Neural progenitor cell (in vitro differentiated cells): ENCODE measurements around the gene KMT2C.

Source experiments
- CTCF ChIP-seq: fragments of 200-600 bp; sonication (generic); IDR thresholded peaks from 2 replicates; pipeline ENCODE4 v1.5.1; 2017; ENCODE audit warnings: antibody characterized with exemption, mild to moderate bottlenecking
- EZH2 ChIP-seq: fragments of 200-600 bp; sonication (generic); IDR thresholded peaks from 2 replicates; pipeline ENCODE4 v1.6.1; 2017; ENCODE audit warnings: antibody characterized with exemption, mild to moderate bottlenecking, moderate library complexity

GRCh38 chr7:152424348-152425108 lies 11.3 kb downstream of the KMT2C start:
- no peak for TF ChIP-seq CTCF
- no peak for TF ChIP-seq EZH2
